ENCODE results near the gene SPTBN1.
A peak's percentile ranks its signal among the peaks of the same experiment; 100 is the strongest.

Gene SPTBN1

GRCh38 chr2:54664238-54664786, 208.2 kb downstream of the SPTBN1 start:
- DNase-seq: no peak

GRCh38 chr2:54665436-54665856, 209.3 kb downstream of the SPTBN1 start:
- DNase-seq: no peak

GRCh38 chr2:54666131-54666633, 210.1 kb downstream of the SPTBN1 start:
- DNase-seq: no peak

- no peak for DNase-seq
Measured at GRCh38 chr2:54666634-54667265, 210.6 kb downstream of the SPTBN1 start.

GRCh38 chr2:54667266-54667639, 211.1 kb downstream of the SPTBN1 start:
- no peak for DNase-seq

- no peak for DNase-seq
Measured at GRCh38 chr2:54667726-54668650, 211.9 kb downstream of the SPTBN1 start.

GRCh38 chr2:54668711-54669110, 212.6 kb downstream of the SPTBN1 start:
- DNase-seq: no peak

GRCh38 chr2:54669677-54670484, 213.8 kb downstream of the SPTBN1 start:
- no peak for DNase-seq

GRCh38 chr2:54670485-54671009, 214.4 kb downstream of the SPTBN1 start:
- no peak for DNase-seq

- DNase-seq: no peak
Measured at GRCh38 chr2:54671010-54671409, 214.9 kb downstream of the SPTBN1 start.

- DNase-seq: no peak
Measured at GRCh38 chr2:54671875-54672589, 215.9 kb downstream of the SPTBN1 start.

GRCh38 chr2:54672590-54673456, 216.7 kb downstream of the SPTBN1 start:
- no peak for DNase-seq

- peak; percentile 47 for DNase-seq
Measured at GRCh38 chr2:54673501-54673998, 217.4 kb downstream of the SPTBN1 start.

GRCh38 chr2:54675281-54675680, 219.2 kb downstream of the SPTBN1 start:
- no peak for DNase-seq

- DNase-seq: no peak
Measured at GRCh38 chr2:54675738-54676137, 219.6 kb downstream of the SPTBN1 start.

- DNase-seq: no peak
Measured at GRCh38 chr2:54676656-54677055, 220.5 kb downstream of the SPTBN1 start.

- no peak for DNase-seq
Measured at GRCh38 chr2:54677476-54678265, 221.5 kb downstream of the SPTBN1 start.

GRCh38 chr2:54678719-54679118, 222.6 kb downstream of the SPTBN1 start:
- DNase-seq: no peak

GRCh38 chr2:54680397-54681041, 224.4 kb downstream of the SPTBN1 start:
- no peak for DNase-seq

Measured in activated CD4-positive, CD25-positive, alpha-beta regulatory T cell treated with anti-CD3 and anti-CD28 coated beads, Interleukin-2, amount 50 U/mL, for 72 hours (primary cell).